OCI-LY7 (cell line): ENCODE results near the gene ZNF254. TPM values are rescaled to one million over a fixed set of nuclear protein-coding genes. Genes with fewer than 3 reads are reported as not detected.

Experiments
- BruUV-seq: library from RNA; stranded (reverse); fragments of 400-500 nt; replicated peaks from 2 replicates; lab custom pipeline; 2021; lab: Mats Ljungman, UMichigan
- CTCF ChIA-PET: fragments of 300-600 bp; sonication (Branson Sonifier 250); formaldehyde crosslinking; loops from one replicate; lab custom pipeline; 2022; ENCODE audit warnings: antibody characterized with exemption; ENCODE audit not compliant: unreplicated experiment; lab: Charles Lee
- POLR2A ChIA-PET: fragments of 300-600 bp; sonication (Branson Sonifier 250); formaldehyde crosslinking; loops from one replicate; lab custom pipeline; 2022; ENCODE audit warnings: antibody characterized with exemption; lab: Charles Lee
- DNase-seq: peaks from one replicate; pipeline ENCODE4 v3.0.0-alpha.2; 2015; ENCODE audit warnings: low spot score
- H2AFZ ChIP-seq: fragments of 200-600 bp; sonication (generic), shearing (Covaris generic); 2 replicates; pipeline ENCODE4 v1.6.1; 2014; ENCODE audit warnings: mild to moderate bottlenecking, antibody characterized with exemption, low read length, moderate library complexity
- H3K27ac ChIP-seq: fragments of 200-600 bp; sonication (generic); 2 replicates; pipeline ENCODE4 v1.5.1; 2014; ENCODE audit warnings: mixed run types, low read depth, mild to moderate bottlenecking, moderate library complexity, low read length, inconsistent platforms; ENCODE audit not compliant: poor library complexity, severe bottlenecking
- H3K36me3 ChIP-seq: fragments of 200-600 bp; sonication (generic); 2 replicates; pipeline ENCODE4 v1.6.1; 2014; ENCODE audit warnings: mild to moderate bottlenecking, antibody characterized with exemption, low read length, moderate library complexity, mixed read lengths; ENCODE audit not compliant: insufficient read depth
- H3K4me1 ChIP-seq: fragments of 200-600 bp; sonication (generic); 2 replicates; pipeline ENCODE4 v1.5.1; 2014; ENCODE audit warnings: mild to moderate bottlenecking, low read length; ENCODE audit not compliant: insufficient read depth, poor library complexity, severe bottlenecking
- H3K4me2 ChIP-seq: fragments of 200-600 bp; sonication (generic); 2 replicates; pipeline ENCODE4 v1.6.1; 2014; ENCODE audit warnings: mild to moderate bottlenecking, low read length
- H3K4me3 ChIP-seq: fragments of 200-600 bp; sonication (generic); 2 replicates; pipeline ENCODE4 v1.5.1; 2014; ENCODE audit warnings: mild to moderate bottlenecking, low read depth, low read length; ENCODE audit not compliant: poor library complexity, severe bottlenecking
- H3K79me2 ChIP-seq: fragments of 200-600 bp; sonication (generic); 2 replicates; pipeline ENCODE4 v1.6.1; 2016; ENCODE audit warnings: low read depth, mild to moderate bottlenecking, low read length, moderate library complexity, mixed read lengths; ENCODE audit not compliant: insufficient read depth
- H3K9me2 ChIP-seq: fragments of 200-600 bp; sonication (generic); 2 replicates; pipeline ENCODE4 v1.6.1; 2016; ENCODE audit warnings: mild to moderate bottlenecking, low read length, mixed read lengths; ENCODE audit not compliant: insufficient read depth
- H3K9me3 ChIP-seq: fragments of 200-600 bp; sonication (generic); 2 replicates; pipeline ENCODE4 v1.6.1; 2014; ENCODE audit warnings: mild to moderate bottlenecking, mixed run types, low read length, mixed read lengths
- H4K20me1 ChIP-seq: fragments of 200-600 bp; sonication (generic); 2 replicates; pipeline ENCODE4 v1.6.1; 2014; ENCODE audit warnings: mild to moderate bottlenecking, antibody characterized with exemption, low read length, moderate library complexity, mixed read lengths; ENCODE audit not compliant: insufficient read depth
- EZH2phosphoT487 ChIP-seq: fragments of 200-600 bp; sonication (generic); IDR thresholded peaks from 2 replicates; pipeline ENCODE4 v1.6.1; 2018; ENCODE audit warnings: low read depth, borderline replicate concordance, mild to moderate bottlenecking, mixed run types, antibody characterized with exemption, low read length, moderate library complexity, mixed read lengths
- intact Hi-C: fragments of 100-400 bp; cut with micrococcal nuclease; formaldehyde crosslinking; loops from one replicate; pipeline ENCODE4 v1.10.0; 2022; ENCODE audit not compliant: unreplicated experiment
- total RNA-seq, 2 experiments: library from RNA; depleted of rRNA in 1 of 2; stranded (reverse); fragments of >200 nt in 1 of 2; shearing (Covaris generic) in 1 of 2; gene quantifications; 2 replicates each; pipeline ENCODE4 v1.2.3, GENCODE V29; 2014 to 2022
- TF ChIP-seq, protein P1 (sequence below): fragments of 200-600 bp; sonication (generic); conservative IDR thresholded peaks from 2 replicates; pipeline ENCODE4 v1.5.1; 2014; ENCODE audit warnings: mild to moderate bottlenecking, antibody characterized with exemption, low read length, moderate library complexity, mixed read lengths

The ZNF254 gene
- total RNA-seq, 2 experiments from 2014 or later, result 10.1 to 12.2 TPM

DNA sequence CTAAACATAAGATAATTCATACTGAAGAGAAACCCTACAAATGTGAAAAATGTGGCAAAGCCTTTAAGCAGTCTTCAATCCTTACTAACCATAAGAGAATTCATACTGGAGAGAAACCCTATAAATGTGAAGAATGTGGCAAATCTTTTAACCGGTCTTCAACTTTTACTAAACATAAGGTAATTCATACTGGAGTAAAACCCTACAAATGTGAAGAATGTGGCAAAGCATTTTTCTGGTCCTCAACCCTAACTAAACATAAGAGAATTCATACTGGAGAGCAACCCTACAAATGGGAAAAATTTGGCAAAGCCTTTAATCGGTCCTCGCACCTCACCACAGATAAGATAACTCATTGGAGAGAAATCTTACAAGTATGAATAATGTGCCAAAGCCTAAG, 40.6 kb downstream of the ZNF254 start:
- TF ChIP-seq EZH2phosphoT487, result no peak
- TF ChIP-seq, protein P1, sequence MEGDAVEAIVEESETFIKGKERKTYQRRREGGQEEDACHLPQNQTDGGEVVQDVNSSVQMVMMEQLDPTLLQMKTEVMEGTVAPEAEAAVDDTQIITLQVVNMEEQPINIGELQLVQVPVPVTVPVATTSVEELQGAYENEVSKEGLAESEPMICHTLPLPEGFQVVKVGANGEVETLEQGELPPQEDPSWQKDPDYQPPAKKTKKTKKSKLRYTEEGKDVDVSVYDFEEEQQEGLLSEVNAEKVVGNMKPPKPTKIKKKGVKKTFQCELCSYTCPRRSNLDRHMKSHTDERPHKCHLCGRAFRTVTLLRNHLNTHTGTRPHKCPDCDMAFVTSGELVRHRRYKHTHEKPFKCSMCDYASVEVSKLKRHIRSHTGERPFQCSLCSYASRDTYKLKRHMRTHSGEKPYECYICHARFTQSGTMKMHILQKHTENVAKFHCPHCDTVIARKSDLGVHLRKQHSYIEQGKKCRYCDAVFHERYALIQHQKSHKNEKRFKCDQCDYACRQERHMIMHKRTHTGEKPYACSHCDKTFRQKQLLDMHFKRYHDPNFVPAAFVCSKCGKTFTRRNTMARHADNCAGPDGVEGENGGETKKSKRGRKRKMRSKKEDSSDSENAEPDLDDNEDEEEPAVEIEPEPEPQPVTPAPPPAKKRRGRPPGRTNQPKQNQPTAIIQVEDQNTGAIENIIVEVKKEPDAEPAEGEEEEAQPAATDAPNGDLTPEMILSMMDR, result no peak
- Histone ChIP-seq H3K9me2 (no peaks in the 10 kb centered on the region), H2AFZ (no peak overlapping the region), H4K20me1 (no peaks in the 10 kb centered on the region), H3K4me1 (no peaks in the 10 kb centered on the region), H3K4me2 (no peak overlapping the region), H3K79me2 (no peaks in the 10 kb centered on the region), H3K27ac (no peak overlapping the region), H3K4me3 (no peak overlapping the region), H3K36me3 (peaks cover 40% of the 10 kb centered on the region), H3K9me3 (peaks cover 50% of the 10 kb centered on the region)
- no TSS peak for BruUV-seq
- intact Hi-C loops, result no loop called here
- POLR2A ChIA-PET, result no interaction called here
- DNase-seq, result no peak
- CTCF ChIA-PET, result no interaction called here

DNA sequence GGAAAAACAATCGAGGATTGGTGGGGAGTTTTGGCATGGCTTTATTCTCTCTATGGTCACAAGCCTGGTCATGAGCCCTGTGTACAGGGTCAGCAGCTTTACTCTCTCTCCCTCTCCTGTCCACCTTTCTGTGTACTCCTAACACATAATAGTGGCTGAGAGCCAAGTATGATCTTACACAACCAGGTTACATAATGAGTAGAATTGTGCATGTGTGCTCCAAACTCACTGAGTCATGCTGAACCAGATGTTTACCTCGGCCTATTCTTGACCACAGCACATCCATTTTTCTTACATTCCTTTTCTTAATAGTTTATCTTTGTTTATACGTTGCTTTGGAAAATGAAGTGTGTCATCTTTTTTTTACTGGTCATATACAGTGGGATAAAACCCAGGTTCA, 53.1 kb downstream of the ZNF254 start:
- no peak for DNase-seq
- no peak overlapping the region for H3K4me2 ChIP-seq
- H3K9me3 ChIP-seq, result 0 out of 2 replicates have a peak, but pooled peaks cover 7% of the 10 kb centered on the region
- no peak overlapping the region for H3K4me3 ChIP-seq
- intact Hi-C loops, result no loop called here
- H3K79me2 ChIP-seq, result no peaks in the 10 kb centered on the region
- ChIA-PET CTCF (no interaction called here), POLR2A (no interaction called here)
- BruUV-seq, result no TSS peak
- TF ChIP-seq, protein P1, result no peak
- no peak for TF ChIP-seq EZH2phosphoT487
- no peak overlapping the region for H2AFZ ChIP-seq
- no peaks in the 10 kb centered on the region for H3K4me1 ChIP-seq
- peaks cover 4% of the 10 kb centered on the region; the same call in 1 of the 2 replicates for H3K36me3 ChIP-seq
- no peak overlapping the region for H3K27ac ChIP-seq
- no peaks in the 10 kb centered on the region for H3K9me2 ChIP-seq
- no peaks in the 10 kb centered on the region for H4K20me1 ChIP-seq

DNA sequence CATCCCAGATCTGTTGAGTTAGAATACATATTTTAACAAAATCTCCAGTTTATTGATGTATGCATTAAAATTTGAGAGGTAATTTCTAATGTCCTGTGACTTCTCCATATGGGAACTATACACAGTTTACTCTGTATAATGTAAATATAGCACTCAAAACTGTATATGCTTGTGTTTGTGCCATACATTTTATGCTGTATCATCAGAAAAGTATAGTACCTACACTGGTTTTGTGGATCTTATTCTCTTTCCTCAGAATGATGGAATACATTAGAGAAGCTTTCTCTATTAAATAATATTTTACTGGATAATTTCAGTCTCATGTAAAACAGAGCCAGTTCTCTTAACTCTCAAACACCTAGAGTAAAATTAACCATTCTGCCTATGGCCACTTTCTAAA, 53.6 kb downstream of the ZNF254 start:
- ChIA-PET POLR2A (no interaction called here), CTCF (no interaction called here)
- H2AFZ ChIP-seq, result no peak overlapping the region
- H3K4me3 ChIP-seq, result no peak overlapping the region
- no peak overlapping the region for H3K4me2 ChIP-seq
- TF ChIP-seq, protein P1, result no peak
- H3K79me2 ChIP-seq, result no peaks in the 10 kb centered on the region
- H3K27ac ChIP-seq, result no peak overlapping the region
- 0 out of 2 replicates have a peak, but pooled peaks cover 4% of the 10 kb centered on the region for H3K36me3 ChIP-seq
- no peaks in the 10 kb centered on the region for H4K20me1 ChIP-seq
- no peaks in the 10 kb centered on the region for H3K4me1 ChIP-seq
- no TSS peak for BruUV-seq
- DNase-seq, result no peak
- H3K9me3 ChIP-seq, result peaks cover 4% of the 10 kb centered on the region; the same call in 1 of the 2 replicates
- intact Hi-C loops, result no loop called here
- no peaks in the 10 kb centered on the region for H3K9me2 ChIP-seq
